Hepatocyte (in vitro differentiated cells): ENCODE measurements around the gene ANKRD16. TPM values are rescaled to one million over a fixed set of nuclear protein-coding genes. Genes with fewer than 3 reads are reported as not detected.

Experiments
- DNase-seq: peaks from one replicate; pipeline ENCODE4 v3.0.0-alpha.2; 2016; ENCODE audit warnings: low spot score
- H2AFZ ChIP-seq: fragments of 200-600 bp; sonication (generic); 2 replicates; pipeline ENCODE4 v1.6.0; 2016; ENCODE audit warnings: antibody characterized with exemption, mild to moderate bottlenecking
- H3K27ac ChIP-seq: fragments of 200-600 bp; sonication (generic); 2 replicates; pipeline ENCODE4 v1.5.1; 2016; ENCODE audit warnings: mild to moderate bottlenecking
- H3K27me3 ChIP-seq: fragments of 200-600 bp; sonication (generic); 2 replicates; pipeline ENCODE4 v1.6.1; 2016
- H3K36me3 ChIP-seq: fragments of 200-600 bp; sonication (generic); replicated peaks from 2 replicates; pipeline ENCODE4 v1.5.1; 2016; ENCODE audit warnings: low read depth; ENCODE audit not compliant: insufficient read depth
- H3K4me1 ChIP-seq: fragments of 200-600 bp; sonication (generic); 2 replicates; pipeline ENCODE4 v1.5.1; 2016; ENCODE audit warnings: mild to moderate bottlenecking, moderate library complexity; ENCODE audit not compliant: insufficient read depth
- H3K4me2 ChIP-seq: fragments of 200-600 bp; sonication (generic); 2 replicates; pipeline ENCODE4 v1.6.0; 2016
- H3K4me3 ChIP-seq: fragments of 200-600 bp; sonication (generic); 2 replicates; pipeline ENCODE4 v1.5.1; 2016; ENCODE audit warnings: mild to moderate bottlenecking
- H3K79me2 ChIP-seq: fragments of 200-600 bp; sonication (generic); 2 replicates; pipeline ENCODE4 v1.6.0; 2017; ENCODE audit warnings: mild to moderate bottlenecking
- H3K9me2 ChIP-seq: fragments of 200-600 bp; sonication (generic); replicated peaks from 2 replicates; pipeline ENCODE4 v1.6.0; 2017; ENCODE audit warnings: mild to moderate bottlenecking; ENCODE audit not compliant: insufficient read depth
- H3K9me3 ChIP-seq: fragments of 200-600 bp; sonication (generic); 2 replicates; pipeline ENCODE4 v1.5.1; 2016; ENCODE audit warnings: low read depth, mild to moderate bottlenecking
- H4K20me1 ChIP-seq: fragments of 200-600 bp; sonication (generic); 2 replicates; pipeline ENCODE4 v1.6.0; 2016; ENCODE audit warnings: mild to moderate bottlenecking; ENCODE audit not compliant: insufficient read depth, poor library complexity, severe bottlenecking
- EZH2 ChIP-seq: fragments of 200-600 bp; sonication (generic); IDR thresholded peaks from 2 replicates; pipeline ENCODE4 v1.6.1; 2016; ENCODE audit warnings: antibody characterized with exemption, mild to moderate bottlenecking, borderline replicate concordance
- EZH2phosphoT487 ChIP-seq: fragments of 200-600 bp; sonication (generic); IDR thresholded peaks from one replicate; pipeline ENCODE4 v1.6.1; 2018; ENCODE audit warnings: antibody characterized with exemption, mild to moderate bottlenecking, low read depth, moderate library complexity; ENCODE audit not compliant: unreplicated experiment, severe bottlenecking
- WGBS: methylation state at CpG from one replicate; pipeline ENCODE4 v1.1.6; 2016; ENCODE audit warnings: low lambda C conversion rate; ENCODE audit errors: missing lambda C conversion rate; 5-methylcytosine and 5-hydroxymethylcytosine counted together
- polyA plus RNA-seq: library from polyadenylated mRNA; unstranded; fragments of >200 nt; fragmentation: Nextera tagmentation; extraction: Ambion mirVana; gene quantifications from 2 replicates; pipeline ENCODE4 v1.2.1, GENCODE V29; 2016
- total RNA-seq: library from RNA; depleted of rRNA; stranded (reverse); fragments of >200 nt; gene quantifications from 2 replicates; pipeline ENCODE4 v1.2.3, GENCODE V29; 2014
- TF ChIP-seq, protein P1 (sequence below): fragments of 200-600 bp; sonication (generic); IDR thresholded peaks from 2 replicates; pipeline ENCODE4 v1.5.1; 2016; ENCODE audit warnings: antibody characterized with exemption, mild to moderate bottlenecking; ENCODE audit not compliant: poor library complexity

Gene ANKRD16
- total and polyA plus RNA-seq, 2 experiments from 2014 or later, result 6.8 to 15.7 TPM

DNA sequence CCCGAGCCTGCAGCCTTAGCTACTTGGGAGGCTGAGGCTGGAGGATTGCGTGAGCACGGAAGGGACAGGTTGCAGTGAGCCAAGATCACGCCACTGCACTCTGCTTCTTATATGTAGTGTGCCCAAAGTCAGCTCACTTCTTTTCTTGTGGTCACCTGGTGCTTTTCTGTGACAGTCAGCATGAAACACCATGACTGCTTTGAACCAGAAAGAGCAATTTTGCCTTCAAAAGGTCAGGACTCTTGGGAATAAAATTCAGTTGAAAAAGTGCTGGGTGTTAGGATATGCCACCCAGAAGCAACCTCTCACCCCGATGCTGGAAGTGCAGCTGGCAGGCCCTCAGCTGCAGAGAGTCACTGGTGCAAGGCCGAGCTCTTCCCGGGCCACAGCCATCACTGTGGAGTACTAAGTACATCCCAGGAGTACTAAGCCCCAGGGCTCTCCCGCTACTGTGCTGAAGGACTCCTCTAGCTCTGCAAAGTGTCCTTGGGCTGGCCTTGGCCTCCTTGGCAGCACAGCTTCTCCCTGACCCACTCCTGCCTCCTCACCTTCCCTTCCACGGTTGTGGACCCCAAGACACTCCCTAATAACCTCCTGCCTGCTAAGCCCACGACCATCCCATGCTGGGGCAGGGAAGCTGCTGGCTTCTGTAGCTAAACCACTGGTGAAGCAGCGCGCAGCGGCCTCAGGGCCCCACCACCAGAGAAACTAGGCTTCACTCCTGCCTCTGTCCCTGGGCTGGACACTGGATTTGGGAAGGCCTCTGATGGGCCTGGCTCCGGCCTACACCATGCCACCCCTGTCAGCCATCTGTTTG is 58.9 kb downstream of the ANKRD16 start:
- H3K9me2 ChIP-seq, result no peaks in the 10 kb centered on the region
- TF ChIP-seq, protein P1, sequence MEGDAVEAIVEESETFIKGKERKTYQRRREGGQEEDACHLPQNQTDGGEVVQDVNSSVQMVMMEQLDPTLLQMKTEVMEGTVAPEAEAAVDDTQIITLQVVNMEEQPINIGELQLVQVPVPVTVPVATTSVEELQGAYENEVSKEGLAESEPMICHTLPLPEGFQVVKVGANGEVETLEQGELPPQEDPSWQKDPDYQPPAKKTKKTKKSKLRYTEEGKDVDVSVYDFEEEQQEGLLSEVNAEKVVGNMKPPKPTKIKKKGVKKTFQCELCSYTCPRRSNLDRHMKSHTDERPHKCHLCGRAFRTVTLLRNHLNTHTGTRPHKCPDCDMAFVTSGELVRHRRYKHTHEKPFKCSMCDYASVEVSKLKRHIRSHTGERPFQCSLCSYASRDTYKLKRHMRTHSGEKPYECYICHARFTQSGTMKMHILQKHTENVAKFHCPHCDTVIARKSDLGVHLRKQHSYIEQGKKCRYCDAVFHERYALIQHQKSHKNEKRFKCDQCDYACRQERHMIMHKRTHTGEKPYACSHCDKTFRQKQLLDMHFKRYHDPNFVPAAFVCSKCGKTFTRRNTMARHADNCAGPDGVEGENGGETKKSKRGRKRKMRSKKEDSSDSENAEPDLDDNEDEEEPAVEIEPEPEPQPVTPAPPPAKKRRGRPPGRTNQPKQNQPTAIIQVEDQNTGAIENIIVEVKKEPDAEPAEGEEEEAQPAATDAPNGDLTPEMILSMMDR, result no peak
- TF ChIP-seq EZH2, result no peak
- TF ChIP-seq EZH2phosphoT487, result no peak
- no peaks in the 10 kb centered on the region for H4K20me1 ChIP-seq
- no peak overlapping the region for H3K27ac ChIP-seq
- H3K9me3 ChIP-seq, result no peaks in the 10 kb centered on the region
- no peaks in the 10 kb centered on the region for H3K79me2 ChIP-seq
- H3K4me2 ChIP-seq, result no peak overlapping the region
- no peaks in the 10 kb centered on the region for H3K4me1 ChIP-seq
- no peak overlapping the region for H2AFZ ChIP-seq
- no peaks in the 10 kb centered on the region for H3K36me3 ChIP-seq
- DNase-seq, result no peak
- 95% methylated on average over 14 of the region's 14 CpGs for WGBS
- no peaks in the 10 kb centered on the region for H3K27me3 ChIP-seq
- H3K4me3 ChIP-seq, result no peak overlapping the region

DNA sequence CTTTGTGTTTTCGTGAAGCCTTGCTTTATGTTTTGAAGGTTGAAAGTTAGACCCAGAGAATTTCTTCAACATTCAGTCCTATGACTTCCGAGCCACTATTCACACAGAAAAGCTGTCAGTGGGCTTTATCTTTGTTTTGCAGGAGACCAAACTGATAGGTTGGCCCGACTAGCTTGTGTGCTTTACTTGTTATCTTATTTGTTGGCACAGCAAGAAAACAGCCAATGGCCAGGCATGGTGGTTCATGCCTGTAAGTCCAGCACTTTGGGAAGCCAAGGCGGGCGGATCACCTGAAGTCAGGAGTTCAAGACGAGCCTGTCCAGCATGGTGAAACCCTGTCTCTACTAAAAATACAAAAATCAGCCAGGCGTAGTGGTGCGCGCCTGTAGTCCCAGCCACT is 60.4 kb downstream of the ANKRD16 start:
- Histone ChIP-seq H3K9me2 (no peaks in the 10 kb centered on the region), H3K27me3 (no peaks in the 10 kb centered on the region), H2AFZ (no peak overlapping the region), H3K79me2 (no peaks in the 10 kb centered on the region), H3K4me3 (no peak overlapping the region), H3K4me1 (no peaks in the 10 kb centered on the region), H4K20me1 (no peaks in the 10 kb centered on the region), H3K36me3 (no peaks in the 10 kb centered on the region), H3K27ac (no peak overlapping the region), H3K4me2 (no peak overlapping the region), H3K9me3 (no peaks in the 10 kb centered on the region)
- TF ChIP-seq EZH2 (no peak), EZH2phosphoT487 (no peak)
- TF ChIP-seq, protein P1, result no peak
- WGBS, result 84% methylated on average over 9 of the region's 9 CpGs
- DNase-seq, result no peak

DNA sequence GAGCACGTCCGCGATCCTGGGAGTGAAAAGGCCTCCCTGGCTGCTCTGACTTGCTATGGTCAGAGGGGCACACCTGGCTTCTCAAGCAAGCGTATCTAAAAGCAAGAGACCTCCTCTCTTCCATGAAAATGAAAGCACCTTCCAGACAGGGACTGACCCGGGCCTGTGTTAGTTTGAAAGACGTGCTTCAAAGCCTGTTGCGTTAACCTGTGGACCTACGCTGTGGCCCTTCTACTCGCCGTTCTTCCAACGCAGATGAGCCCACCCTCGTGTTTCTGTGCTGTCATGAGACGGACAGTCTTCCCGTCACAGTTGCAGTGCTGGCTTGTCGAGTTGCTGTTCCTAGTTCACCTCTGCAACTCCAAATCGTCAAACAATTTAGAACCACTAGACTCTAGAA is 61.0 kb downstream of the ANKRD16 start:
- Histone ChIP-seq H3K27me3 (no peaks in the 10 kb centered on the region), H3K79me2 (no peaks in the 10 kb centered on the region), H3K27ac (no peak overlapping the region), H3K4me2 (no peak overlapping the region), H3K9me2 (no peaks in the 10 kb centered on the region), H3K36me3 (no peaks in the 10 kb centered on the region), H3K4me3 (no peak overlapping the region), H4K20me1 (no peaks in the 10 kb centered on the region), H3K4me1 (no peaks in the 10 kb centered on the region), H2AFZ (no peak overlapping the region), H3K9me3 (no peaks in the 10 kb centered on the region)
- no peak for DNase-seq
- no peak for TF ChIP-seq EZH2phosphoT487
- TF ChIP-seq, protein P1, result no peak
- TF ChIP-seq EZH2, result no peak
- 94% methylated on average over 16 of the region's 16 CpGs for WGBS
